ENCODE data around the gene TST.

- TF ChIP-seq CTCF (IDR thresholded peaks at IDR 0.05) (no peak), POLR2A (IDR thresholded peaks at IDR 0.05) (no peak)
Observed at GRCh38 chr22:36985211-36985889, 33.9 kb downstream of the TST start.

Measured in esophagus squamous epithelium (tissue), 4 donors.